Right renal pelvis (tissue), 4 donors: ENCODE measurements around the gene NECTIN4. TPM values are rescaled to one million over a fixed set of nuclear protein-coding genes. Genes with fewer than 3 reads are reported as not detected.
"Not testable (repeated sequence)": the region's sequence is repeated elsewhere in the genome, so short reads cannot be mapped to it uniquely, and the experiment has no call there.

Experiments used
- DNase-seq, 4 donors: peaks; one replicate each; pipeline ENCODE4 v3.0.0-alpha.2; 2013; ENCODE audit warnings: low read depth in 4 of 4, low spot score in 3 of 4, missing footprints in 1 of 4
- polyA plus RNA-seq, 4 donors: library from polyadenylated mRNA; unstranded; fragments of 120-200 nt; gene quantifications; one replicate each; pipeline ENCODE4 v1.2.1, GENCODE V29; 2013; ENCODE audit not compliant: insufficient read length in 4 of 4

The NECTIN4 gene
- polyA plus RNA-seq, result 1 to 10 TPM; 1.9 to 4.9 (median 3.4) TPM

DNA sequence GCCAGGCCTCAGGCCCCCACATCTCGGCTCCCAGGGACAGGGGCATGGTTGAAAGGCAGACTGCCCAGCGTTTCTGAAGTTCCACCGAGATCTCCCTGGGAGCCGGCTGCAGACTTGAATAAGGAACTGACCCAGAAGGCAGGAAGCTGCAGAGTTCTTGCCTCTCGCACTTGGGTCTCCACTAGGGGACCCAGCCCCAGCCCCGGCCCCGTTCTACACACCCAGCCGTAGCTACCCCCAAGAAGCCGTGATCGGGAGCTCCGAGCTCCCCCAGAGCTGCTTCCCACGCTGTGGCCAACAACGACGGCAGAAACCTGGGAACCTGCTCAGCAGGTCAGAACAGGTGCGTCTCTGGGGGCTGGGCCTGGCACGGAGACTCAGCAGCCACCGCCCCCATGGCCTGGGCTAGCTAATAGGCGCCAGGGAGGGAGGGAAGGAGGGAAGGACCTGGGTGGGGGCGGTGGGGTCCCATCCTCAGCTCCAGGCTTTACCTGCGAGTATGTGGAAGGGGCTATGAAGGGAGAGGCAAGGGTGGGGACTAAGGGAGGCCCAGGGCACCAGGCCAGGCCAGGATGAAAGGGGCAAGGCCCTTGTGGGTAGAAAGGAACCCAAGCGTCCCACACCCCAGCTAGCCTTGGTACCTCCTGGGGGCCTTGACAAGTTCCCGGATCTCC is at the start of gene NECTIN4:
TSS of gene NECTIN4 (minus strand) at position 308 of the 674 bp plus-strand sequence. CDS start at position 46, 262 bp downstream.
- peak in 3 of 4 donors; percentile 16 to 23 (median 16) for DNase-seq

- DNase-seq, result no peak
Measured at GRCh38 chr1:161138431-161138830, 49.1 kb upstream of the NECTIN4 start.

DNA sequence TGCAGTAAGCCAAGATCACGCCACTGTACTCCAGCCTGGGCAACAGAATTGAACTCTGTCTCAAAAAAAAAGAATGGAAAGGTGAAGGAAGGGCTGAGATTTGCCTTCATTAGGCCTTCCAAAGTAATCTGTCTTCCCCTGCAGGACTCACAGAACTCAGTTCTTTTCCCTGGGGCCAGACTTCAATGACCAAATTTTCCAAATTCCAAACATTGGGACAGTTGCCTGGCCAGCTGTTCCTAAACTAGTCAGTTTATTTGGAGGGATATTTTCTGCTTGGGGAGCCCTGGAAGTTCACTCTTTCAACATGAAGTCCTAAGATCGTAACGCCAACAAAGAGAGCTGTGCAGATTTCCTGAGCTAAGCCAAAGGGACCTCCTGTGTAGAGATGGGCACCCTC is 48.5 kb upstream of the NECTIN4 start:
- no peak for DNase-seq

- DNase-seq, result no peak
Measured at GRCh38 chr1:161133220-161133740, 43.9 kb upstream of the NECTIN4 start.

DNA sequence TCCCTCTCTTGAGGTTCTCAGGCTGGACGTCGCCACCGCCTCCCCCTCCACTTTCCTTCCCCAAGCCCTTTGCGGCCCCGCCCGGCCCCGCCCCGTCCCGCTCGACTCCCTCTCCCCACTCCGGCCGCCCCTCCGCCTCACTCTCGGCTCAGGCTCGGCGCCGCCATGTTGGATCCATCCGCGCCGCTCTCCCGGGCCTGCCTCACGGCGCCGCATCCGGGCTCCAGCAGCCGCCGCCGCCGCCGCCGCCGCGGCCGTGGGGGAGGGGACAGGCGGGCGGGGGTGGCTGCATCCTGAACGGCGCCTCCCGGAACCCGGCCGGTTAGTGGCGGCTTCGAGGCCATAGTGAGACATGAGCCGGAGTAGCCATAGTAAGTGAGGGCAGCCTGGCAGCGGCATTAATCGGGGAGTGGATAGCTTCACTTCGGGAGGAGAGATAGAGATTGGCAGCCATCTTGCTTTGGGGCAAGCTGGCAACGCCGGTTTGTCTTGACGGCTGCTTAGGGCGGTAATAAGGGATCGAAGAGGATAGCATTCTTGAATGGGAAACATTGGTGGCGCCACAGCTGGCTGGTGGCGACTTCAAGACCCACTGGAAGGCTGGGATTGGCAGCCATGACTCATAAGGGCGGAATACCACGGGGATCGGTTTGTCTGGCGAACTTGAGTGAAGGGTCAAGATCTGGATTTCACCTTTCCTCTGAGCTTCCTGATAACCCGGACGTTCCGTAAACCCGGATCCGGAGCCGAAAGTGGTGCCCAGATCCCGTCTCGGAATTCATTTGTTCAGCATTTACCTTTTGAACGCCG is 43.3 kb upstream of the NECTIN4 start, which contains the start of gene DEDD:
TSS of gene DEDD (minus strand) at position 258 of the 810 bp plus-strand sequence. CDS start 8,205 bp downstream, outside the sequence.
- DNase-seq, result peak; percentile 83 to 91 (median 86)

- DNase-seq, result no peak
Measured at GRCh38 chr1:161131523-161132409, 42.4 kb upstream of the NECTIN4 start.

DNA sequence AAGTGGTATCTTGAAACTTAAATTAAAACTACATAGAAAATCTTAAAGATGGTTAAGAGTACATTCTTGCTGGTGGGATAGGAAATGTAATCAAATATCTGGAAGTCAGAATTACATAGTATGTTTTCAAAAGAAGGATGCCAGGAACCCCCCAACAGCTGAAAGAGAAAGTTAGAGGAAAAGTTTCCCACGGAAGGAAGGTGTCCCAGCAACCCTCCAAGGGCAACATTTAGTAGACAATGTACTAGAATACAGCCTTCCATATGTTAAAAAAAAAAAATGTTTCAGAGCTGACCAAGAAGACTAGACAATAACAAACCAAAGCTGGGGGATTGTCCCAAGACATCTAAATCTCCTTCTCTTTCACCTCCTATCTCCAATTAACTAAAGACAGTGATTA is 40.9 kb upstream of the NECTIN4 start:
- DNase-seq, result no peak

- no peak for DNase-seq
Measured at GRCh38 chr1:161128591-161129420, 39.4 kb upstream of the NECTIN4 start.

DNA sequence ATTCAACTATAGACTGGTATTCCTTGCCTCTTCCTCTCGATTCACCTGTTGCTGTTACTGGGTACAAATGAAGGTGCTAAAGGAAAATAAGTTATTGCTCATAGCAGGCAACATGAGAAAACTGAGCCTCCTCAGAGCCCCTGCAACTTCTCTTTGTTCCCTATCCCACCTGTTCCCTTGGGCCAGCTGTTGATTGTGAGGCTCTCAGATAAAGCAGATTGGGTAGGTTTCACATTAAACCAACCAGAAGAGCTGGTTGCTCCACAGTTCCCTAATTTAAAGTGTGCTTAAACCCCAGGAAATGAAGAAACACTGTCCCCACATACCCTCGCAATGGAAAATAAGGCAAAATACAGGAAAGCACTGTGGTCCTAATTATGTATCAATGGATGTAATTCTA is 38.3 kb upstream of the NECTIN4 start:
- no peak for DNase-seq

DNA sequence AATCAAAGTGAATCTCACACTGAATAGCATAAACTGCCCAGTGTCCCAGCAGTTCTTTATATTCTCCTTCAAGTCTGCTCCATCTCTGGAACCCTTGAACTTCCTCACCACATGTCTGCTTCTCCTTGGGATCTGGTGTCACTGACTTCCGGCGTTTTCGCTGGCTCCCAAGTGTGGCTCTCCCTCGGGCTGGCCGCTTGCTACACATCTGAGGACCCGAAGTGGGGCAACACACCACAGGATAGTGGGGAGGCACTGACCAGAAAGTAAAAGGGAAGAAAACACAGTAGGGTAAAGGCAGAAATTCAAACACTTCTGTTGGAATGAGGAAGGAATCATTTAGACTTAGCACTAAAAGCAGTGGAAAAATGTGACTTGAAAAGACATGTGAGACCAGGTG is 33.6 kb upstream of the NECTIN4 start:
- DNase-seq, result no peak

DNA sequence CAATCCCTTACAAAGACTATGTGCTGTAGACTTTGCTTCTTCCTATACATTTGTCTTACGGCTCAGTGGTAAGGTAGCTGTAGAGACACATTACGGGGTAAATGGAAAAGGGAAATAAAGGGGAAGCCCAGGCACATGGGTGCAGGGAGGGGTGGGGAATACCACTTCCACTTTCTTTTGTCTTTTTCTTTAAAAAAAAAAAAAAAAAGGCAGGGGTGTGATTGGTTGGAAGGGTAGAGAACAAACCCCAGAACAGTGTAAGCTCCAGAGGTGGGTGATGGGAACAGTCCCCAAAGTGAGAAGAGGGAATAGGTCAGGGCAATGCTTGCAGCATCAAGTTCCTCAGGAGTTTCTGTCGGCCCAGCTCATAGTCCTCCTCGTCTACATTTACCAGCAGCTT is 32.5 kb upstream of the NECTIN4 start:
- DNase-seq, result no peak

- DNase-seq, result no peak
Measured at GRCh38 chr1:161121042-161121650, 31.8 kb upstream of the NECTIN4 start.

- no peak for DNase-seq
Measured at GRCh38 chr1:161119092-161119903, 29.9 kb upstream of the NECTIN4 start.

DNA sequence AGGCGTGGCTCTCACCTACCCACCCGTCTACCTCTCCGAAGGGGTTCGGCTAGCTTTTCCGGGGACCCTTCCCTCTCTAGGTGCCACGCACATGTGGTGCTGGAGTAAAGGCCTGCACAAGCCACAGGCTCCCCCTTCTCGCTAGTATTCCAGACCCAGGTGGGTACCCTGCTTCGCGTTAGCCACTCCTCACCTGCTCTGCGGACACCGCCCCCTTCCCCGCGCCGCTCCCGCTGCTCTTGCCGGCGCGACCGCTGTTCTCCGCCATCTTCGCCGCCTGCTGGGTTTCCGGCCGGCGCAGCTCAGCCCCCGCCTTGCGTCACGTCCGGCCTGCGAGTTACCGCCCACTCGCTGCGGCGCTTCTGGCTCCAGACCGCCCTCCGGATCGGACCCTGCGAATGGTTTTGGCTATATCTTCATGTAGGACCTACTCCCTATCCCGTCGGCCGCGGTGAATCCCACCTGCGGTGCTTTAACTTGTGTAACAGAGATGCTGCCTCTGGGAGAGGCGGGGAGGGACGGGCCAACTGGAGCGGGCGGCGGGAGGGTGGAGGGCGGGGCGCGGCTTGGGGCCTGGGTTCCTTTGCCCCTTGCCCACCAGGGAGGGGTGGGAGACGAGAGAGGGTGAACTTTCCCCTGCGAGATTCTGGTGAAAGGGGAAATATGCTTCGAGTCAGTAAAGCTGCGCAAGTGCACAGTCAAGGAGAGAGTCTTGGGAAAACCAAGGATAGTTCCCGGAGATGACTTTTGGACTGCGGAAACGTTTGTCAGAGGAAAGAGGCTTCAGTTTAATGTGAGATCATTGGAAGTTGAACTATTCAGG is 28.6 kb upstream of the NECTIN4 start, which contains the start of the genes NIT1 and PFDN2:
TSS of gene NIT1 (plus strand) at position 347 of the 823 bp plus-strand sequence. CDS start at position 419, 72 bp downstream.
TSS of gene PFDN2 (minus strand) at position 279 of the 823 bp plus-strand sequence. CDS start at position 268, 11 bp downstream.
- DNase-seq, result peak in 2 of 4 donors; percentile 73 to 89

DNA sequence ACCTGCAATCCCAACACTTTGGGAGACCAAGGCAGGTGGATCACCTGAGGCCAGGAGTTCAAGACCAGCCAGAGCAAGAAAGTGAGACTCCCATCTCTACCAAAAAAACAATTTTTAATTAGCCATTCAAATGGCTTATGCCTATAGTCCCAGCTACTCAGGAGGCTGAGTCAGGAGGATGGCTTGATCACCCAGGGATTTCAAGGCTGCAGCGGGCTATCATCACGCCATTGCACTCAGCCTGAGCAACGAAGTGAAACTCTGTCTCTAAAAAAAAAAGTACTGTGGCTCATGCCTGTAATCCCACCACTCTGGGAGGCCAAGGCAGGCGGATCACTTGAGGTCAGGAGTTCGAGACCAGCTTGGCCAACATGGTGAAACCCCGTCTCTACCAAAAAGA is 26.6 kb upstream of the NECTIN4 start:
- not testable (repeated sequence) for DNase-seq

DNA sequence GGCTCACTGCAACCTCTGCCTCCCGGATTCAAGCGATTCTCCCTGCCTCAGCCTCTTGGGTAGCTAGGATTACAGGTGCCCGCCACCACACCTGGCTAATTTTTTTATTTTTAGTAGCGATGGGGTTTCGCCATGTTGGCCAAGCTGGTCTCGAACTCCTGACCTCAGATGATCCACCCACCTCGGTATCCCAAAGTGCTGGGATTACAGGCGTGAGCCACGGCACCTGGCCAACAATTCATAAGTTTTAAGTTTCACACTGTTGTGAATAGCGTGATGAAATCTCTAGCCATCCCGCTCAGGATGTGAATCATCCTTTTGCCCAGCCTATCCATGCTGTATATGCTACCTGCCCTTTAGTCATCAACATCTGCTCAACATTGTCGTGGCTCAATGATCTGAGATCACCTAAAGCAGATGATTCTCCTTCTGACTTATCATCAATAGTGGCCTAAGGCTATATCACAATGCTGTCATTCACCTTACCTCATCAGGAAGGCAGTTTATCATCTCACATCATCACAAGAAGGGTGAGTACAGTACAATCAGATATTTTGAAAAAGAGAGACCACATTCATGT is 25.9 kb upstream of the NECTIN4 start:
- DNase-seq, result no peak

GRCh38 chr1:161114556-161114955 is 25.2 kb upstream of the NECTIN4 start:
- DNase-seq, result no peak
